Fibroblast of villous mesenchyme (primary cell): Measurements from ENCODE around the gene FOXF2. TPM values are rescaled to one million over a fixed set of nuclear protein-coding genes. Genes with fewer than 3 reads are reported as not detected.

Source experiments
- DNase-seq: peaks from one replicate; pipeline ENCODE4 v3.0.0-alpha.2; 2010; ENCODE audit warnings: low read depth
- H3K4me3 ChIP-seq: 2 replicates; pipeline ENCODE4 v1.5.1; 2011; ENCODE audit warnings: low read depth, mild to moderate bottlenecking, low read length
- total RNA-seq: library from RNA; depleted of rRNA; stranded (reverse); fragments of >200 nt; gene quantifications from 2 replicates; pipeline ENCODE4 v1.2.3, GENCODE V29; 2012
- TF ChIP-seq, protein P1 (sequence below): IDR thresholded peaks from 2 replicates; pipeline ENCODE4 v1.5.1; 2012; ENCODE audit warnings: low read depth, mild to moderate bottlenecking, low read length; ENCODE audit not compliant: insufficient read depth

Gene FOXF2
- total RNA-seq, 1 donor = not detected

DNA sequence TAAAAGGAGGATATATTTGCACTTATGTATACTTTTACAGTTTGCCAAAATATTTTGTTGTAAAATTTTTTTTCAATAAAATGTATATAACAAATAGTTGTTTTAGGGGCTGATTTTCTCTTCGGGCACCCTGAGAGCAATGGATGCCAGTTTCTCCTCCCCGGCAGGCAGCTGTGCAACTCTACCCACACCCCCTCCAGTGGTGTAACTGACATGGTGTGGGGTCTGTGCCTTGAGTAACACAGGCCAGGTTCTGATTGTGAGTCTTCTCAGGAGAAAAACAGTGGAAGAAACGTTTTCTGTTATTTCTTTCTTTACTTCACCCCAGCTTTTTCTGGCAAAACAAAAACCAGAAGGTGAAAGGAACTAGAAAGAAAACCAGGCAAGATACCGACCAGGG is 6.1 kb downstream of the FOXF2 start:
- no peak for DNase-seq
- TF ChIP-seq, protein P1, sequence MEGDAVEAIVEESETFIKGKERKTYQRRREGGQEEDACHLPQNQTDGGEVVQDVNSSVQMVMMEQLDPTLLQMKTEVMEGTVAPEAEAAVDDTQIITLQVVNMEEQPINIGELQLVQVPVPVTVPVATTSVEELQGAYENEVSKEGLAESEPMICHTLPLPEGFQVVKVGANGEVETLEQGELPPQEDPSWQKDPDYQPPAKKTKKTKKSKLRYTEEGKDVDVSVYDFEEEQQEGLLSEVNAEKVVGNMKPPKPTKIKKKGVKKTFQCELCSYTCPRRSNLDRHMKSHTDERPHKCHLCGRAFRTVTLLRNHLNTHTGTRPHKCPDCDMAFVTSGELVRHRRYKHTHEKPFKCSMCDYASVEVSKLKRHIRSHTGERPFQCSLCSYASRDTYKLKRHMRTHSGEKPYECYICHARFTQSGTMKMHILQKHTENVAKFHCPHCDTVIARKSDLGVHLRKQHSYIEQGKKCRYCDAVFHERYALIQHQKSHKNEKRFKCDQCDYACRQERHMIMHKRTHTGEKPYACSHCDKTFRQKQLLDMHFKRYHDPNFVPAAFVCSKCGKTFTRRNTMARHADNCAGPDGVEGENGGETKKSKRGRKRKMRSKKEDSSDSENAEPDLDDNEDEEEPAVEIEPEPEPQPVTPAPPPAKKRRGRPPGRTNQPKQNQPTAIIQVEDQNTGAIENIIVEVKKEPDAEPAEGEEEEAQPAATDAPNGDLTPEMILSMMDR = no peak
- H3K4me3 ChIP-seq = no peak overlapping the region

DNA sequence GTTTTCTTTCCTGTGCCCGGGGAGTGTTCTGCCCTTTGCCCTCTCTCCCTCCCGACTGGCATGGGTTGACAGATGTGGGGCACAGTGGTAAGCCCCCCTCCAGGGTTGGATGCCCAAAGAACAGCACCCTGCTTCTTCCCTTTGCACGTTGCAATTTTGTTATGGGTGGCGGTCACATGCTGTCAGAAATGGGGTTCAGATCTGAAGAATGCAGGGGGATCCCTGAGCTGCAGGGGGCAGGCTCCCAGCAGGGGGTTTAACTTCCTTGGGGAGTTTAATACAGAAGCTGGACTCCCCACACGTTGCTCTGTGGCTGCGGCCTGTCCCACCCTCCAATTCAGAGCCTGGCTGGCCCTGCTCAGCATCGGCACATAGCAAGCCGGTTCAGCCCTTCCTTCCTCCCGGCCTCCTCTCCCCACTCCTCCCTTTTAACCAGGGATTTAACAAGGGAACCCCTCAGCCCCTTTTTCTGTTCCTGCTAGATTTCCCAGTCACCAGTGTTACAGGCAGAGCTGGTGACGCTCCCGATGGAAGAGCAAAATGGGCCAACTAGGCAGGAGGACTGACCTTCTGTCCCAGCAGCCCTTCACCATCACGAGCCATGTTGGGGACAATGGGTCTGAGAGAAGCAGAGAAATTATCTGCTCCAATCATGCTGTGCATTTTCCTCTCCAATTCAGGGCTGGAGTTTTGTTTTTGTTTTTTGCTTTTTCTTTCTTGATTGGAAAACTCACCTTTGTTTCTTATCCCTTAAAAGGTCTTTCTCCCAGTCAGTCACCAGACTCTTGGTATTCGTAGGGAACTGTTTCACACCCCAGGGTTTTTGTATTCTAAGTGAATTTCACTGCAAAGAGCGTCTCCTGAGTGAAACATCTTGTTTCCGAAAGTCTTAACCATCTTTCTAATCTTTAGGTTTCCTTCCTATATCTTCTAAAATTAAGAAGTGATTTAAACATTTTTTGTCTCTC is 6.8 kb downstream of the FOXF2 start:
- DNase-seq = no peak
- H3K4me3 ChIP-seq = no peak overlapping the region
- TF ChIP-seq, protein P1 = no peak

DNA sequence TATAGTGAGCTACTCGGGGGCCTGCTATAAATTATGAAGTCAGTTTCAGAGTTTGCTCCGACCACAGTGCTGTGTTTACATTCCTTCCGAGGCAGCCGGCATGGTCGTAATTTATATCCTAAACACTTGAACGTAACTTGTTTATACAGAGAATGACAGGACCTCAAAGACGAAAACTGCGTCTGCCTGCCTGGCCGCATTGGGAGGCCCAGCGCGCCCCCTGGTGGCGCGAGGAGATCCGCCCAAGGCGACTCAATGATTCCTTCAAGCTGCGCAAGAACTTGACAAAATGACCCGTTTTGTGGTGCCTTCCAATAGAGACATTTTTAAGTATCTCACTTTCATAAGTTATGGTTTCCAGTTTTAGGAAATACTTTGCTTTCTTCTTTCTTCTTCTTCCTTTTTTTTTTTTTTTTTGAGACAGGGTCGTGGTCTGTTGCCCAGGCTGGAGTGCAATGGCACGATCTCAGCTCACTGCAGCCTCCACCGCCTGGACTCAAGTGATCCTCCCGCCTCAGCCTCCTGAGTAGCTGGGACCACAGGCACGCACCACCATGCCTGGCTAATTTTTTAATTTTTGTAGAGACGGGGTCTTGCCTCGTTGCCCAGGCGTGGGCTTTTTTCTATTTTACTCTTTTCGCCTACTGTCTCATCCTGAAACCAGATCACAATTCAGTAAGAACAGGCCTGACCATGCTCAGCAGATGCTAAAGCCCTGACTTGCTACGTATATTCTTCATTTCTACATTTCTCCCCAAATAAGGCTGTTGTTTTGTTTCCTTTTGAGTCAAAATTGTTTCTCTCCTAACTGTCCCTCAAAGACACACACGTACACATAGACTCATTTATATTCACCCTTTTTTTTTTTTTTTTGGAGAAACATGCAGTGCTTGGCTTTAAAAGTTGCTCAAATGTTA is 7.8 kb downstream of the FOXF2 start:
- H3K4me3 ChIP-seq = no peak overlapping the region
- TF ChIP-seq, protein P1 = peak; percentile 98
- DNase-seq = peak; percentile 92

DNA sequence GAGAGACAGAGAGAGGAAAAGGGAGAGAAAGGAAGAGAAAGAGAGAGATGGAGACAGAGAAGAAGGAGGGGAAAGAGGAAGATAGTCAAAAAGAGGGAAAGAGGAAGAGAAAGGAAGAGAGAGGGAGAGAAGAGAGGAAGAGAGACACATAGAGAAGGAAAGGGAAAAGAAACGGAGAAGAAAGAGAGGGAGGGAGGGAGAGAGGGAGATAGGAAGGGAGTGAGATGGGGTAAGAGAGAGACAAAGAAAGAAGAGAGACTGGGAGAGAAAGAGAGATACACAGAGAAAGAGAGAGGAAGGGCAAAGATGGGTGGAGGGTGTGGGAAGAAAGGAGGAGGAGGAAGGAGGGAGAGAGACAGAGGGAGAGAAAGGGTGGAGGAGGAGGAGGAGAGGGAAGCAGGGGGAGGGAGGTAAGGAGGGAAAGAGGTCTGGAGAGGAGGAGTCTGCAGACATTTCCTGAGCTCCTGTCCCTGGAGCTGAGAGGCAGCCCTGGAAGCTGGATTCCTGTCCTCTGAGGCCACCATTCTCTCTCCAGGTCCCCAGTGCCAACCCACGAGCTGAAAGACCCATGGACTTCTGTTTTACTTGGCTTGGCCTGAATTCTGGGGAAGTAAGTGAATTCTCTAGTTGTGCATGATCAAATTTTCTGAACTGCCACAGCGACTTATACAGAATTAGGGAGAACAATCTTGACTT is 9.9 kb downstream of the FOXF2 start:
- TF ChIP-seq, protein P1 = no peak
- H3K4me3 ChIP-seq = no peak overlapping the region
- DNase-seq = no peak

DNA sequence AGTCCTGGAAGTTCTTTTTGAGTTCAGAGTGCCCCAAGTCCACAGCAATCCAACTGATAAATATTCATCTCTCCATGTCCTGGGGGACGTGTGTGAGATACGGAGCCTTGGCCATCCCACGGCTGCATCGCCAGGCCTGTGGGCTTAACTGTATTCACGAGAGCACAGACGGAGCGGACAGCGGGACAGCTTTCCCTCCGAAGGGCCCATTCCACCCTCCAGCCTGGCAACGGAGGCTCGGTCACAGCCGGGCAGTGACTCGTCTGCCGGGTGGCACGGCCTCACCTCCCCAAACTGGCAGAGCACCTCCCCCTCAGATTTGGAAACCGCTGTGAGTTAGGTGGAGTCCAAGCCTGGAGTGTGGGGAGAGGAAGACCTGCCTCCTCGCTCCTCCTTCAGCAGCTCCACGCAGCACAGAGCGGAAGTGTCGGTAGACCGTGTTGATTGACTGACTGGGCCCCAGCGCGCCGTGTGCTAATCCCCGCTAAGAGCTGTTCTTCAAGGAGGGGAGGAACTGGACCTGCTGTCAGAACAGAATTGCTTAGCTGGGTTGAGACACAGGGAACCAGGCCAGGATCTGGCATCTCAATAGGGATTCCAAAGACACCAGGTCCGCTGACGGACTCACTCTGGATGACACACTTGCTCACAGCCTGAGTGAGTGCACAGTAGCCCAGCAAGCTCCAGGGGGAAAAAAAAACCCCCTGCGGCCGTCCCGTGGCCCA is 10.9 kb downstream of the FOXF2 start:
- TF ChIP-seq, protein P1 = no peak
- no peak overlapping the region for H3K4me3 ChIP-seq
- no peak for DNase-seq

DNA sequence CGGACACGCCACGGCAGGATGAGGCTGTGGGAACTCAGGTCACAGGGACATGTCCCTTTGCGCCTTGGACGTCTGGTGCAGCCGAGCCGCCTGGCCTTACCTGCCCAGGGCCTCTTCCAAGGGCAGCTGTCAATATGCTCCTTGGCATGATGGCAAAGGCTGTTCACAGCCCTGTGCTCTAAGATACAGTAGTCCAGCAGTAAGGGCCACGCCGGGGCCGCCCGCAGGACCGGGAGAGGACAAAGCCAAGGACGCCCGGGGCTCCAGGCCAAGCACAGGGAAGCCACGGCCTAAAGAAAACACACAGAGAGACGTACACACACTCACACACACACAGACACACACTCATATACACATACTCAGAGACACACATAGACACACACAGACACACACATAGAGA is 13.0 kb downstream of the FOXF2 start:
- TF ChIP-seq, protein P1 = no peak
- H3K4me3 ChIP-seq = no peak overlapping the region
- no peak for DNase-seq
